Globus pallidus (tissue), 1 donor: Measurements from ENCODE around the gene PIK3R2.

ENCODE experiments used
- DNase-seq: peaks from one replicate; pipeline ENCODE4 v3.0.0-alpha.2; 2015; ENCODE audit warnings: low spot score

PIK3R2 gene

GRCh38 chr19:18123819-18124218 lies 29.1 kb upstream of the PIK3R2 start:
- DNase-seq, result no peak

GRCh38 chr19:18126097-18126496 lies 26.9 kb upstream of the PIK3R2 start:
- no peak for DNase-seq

- DNase-seq, result no peak
Measured at GRCh38 chr19:18128044-18128443, 24.9 kb upstream of the PIK3R2 start.

GRCh38 chr19:18128805-18129204 lies 24.2 kb upstream of the PIK3R2 start:
- DNase-seq, result no peak

DNA sequence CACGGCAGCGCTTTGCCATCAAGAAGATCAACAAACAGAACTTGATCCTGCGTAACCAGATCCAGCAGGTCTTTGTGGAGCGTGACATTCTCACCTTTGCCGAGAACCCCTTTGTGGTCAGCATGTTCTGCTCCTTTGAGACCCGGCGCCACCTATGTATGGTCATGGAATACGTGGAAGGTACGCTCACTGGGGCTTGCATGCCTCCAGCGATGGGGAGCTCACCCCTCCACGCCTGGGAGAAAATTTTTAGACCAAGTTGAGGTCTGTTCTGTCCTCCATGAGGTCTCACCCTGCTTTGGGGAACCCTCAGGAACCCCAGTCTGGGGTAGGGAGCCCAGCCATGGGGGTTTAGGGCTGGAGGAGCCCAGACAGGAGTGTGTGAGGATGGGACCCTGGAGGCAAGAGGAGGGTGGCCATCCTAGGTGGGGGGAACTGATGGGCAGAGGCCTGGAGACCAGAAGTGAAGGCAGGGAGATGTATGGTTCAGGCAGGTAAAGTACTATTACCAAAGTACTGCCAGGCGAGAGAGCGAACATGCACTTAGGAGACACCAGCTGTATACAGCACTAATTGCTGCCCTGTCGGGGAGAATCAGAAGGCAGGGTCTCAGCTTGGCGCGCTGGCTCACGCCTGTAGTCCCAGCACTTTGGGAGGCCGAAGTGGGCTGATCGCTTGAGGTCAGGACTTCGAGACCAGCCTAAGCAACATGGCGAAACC lies 22.3 kb upstream of the PIK3R2 start:
- DNase-seq, result no peak

GRCh38 chr19:18131841-18132596 lies 20.9 kb upstream of the PIK3R2 start:
- no peak for DNase-seq

DNA sequence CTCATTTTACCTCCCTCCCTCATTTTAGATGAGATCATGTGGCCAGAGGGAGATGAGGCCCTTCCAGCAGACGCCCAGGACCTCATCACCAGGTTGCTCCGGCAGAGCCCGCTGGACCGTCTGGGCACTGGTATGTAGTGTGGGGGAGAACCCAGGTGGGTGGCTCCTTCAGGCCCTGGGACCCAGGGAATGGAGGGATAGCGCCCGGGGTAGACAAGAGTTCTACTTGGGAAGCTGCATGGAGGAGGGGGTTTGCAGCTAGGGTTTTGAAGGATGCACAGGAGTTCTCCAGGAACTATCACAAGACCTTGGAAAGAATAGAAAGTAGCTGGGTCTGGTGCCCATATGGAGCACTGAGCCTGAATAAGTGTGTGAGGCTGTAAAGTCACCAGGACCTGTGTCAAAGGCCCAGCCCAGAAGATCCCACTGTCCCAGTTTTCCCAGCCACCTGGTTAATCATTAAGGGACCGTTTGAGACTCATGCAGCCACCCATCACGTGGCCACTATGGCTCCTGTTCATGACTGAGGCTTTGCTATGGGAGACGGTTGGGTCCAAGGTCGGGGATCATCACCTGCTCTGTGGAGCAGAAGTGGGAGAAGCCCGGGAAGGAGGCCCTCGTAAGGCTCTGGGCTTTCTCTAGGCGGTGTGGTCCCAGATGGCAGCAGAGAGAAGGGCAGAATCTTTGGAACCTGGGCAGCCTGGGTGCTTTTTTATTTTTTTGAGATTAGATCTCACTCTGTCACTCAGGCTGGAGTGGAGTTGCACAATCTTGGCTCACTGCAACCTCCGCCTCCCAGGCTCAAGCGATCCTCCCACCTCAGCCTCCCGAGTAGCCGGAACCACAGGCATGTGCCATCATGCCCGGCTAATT lies 17.0 kb upstream of the PIK3R2 start:
- DNase-seq, result no peak

GRCh38 chr19:18137242-18137641 lies 15.7 kb upstream of the PIK3R2 start:
- DNase-seq, result no peak

DNA sequence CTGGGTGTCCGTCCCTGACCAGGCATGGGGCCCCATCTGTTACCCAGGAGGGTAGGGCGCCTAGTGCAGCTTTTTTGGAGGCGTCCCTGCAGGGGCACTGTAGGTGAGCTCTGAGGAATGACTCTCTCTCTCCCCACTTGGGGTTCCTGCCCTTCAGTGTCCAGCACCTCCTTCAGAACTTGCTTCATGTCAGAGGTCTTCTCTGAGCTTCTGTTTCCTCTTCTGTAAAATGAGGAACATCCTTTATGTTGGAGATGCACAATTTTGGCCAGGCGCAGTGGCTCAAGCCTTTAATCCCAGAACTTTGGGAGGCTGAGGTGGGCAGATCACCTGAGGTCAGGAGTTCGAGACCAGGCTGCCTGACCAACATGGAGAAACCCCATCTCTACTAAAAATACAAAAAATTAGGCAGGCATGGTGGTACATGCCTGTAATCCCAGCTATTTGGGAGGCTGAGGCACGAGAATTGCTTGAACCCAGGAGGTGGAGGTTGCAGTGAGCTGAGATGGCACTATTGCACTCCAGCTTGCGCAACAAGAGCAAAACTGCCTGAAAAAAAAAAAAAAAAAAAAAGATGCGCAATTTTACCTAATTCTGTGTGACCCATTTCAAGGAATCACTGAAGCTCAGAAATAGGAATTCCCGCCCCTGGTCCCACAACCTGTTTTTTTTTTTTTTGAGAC lies 15.2 kb upstream of the PIK3R2 start:
- no peak for DNase-seq

DNA sequence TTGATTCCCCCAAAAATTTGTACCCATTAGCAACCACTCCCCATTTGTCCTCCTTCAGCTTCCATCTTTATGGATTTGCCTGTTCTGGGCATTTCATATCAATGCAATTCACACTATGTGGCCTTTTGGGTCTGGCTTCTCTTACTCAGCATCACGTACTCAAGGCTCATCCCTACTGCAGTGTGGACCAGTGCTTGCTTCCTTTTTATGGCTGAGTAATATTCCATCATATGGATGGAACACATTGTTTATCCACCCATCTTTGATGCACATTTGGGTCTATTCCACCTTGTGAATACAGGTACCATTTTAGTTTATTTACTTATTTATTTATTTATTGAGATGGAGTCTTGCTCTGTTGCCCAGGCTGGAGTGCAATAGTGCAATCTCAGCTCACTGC lies 12.5 kb upstream of the PIK3R2 start:
- no peak for DNase-seq

GRCh38 chr19:18141031-18141430 lies 11.9 kb upstream of the PIK3R2 start:
- DNase-seq, result no peak

DNA sequence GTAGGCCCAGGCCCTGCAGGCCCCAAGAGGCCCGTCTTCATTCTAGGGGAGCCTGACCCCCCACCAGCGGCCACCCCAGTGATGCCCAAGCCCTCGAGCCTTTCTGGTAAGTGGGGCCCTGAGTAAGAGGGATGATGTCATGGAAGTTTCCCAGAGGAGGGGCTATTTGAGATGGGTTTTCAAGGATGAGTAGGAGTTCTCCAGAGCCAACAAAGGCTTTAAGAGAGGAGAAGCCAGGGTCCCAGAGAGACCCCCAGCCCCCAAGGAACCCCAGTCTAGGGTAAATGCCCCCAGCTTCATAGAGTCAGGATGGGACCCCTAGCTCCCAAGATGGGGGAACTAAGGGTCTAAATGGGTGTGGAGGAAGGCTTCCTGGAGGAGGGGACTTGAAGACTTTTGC lies 9.1 kb upstream of the PIK3R2 start:
- DNase-seq, result no peak

DNA sequence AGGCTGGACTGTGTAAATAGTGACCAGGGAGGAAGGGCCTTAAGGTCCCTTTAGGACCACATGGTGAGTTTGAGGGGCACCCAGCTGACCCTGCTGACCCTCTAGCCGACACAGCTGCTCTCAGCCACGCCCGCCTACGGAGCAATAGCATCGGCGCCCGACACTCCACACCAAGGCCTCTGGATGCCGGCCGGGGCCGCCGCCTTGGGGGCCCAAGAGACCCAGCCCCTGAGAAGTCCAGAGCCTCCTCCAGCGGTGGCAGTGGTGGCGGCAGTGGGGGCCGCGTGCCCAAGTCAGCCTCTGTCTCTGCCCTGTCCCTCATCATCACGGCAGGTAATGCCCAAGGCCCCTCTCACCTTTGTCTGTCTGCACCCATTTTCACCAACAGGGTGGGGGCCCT lies 8.6 kb upstream of the PIK3R2 start:
- no peak for DNase-seq

DNA sequence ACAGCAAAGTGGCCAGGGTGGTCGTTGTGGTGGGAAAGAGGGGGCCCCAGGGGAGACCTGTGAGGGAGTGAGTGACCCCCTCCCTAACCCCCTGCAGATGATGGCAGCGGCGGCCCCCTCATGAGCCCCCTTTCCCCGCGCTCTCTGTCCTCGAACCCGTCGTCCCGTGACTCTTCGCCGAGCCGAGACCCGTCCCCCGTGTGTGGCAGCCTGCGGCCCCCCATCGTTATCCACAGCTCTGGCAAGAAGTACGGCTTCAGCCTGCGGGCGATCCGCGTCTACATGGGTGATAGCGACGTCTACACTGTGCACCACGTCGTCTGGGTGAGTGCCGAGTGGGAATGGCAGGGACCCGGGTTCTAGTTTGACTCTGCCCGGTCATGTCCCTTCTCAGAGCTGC lies 8.1 kb upstream of the PIK3R2 start:
- DNase-seq, result no peak

DNA sequence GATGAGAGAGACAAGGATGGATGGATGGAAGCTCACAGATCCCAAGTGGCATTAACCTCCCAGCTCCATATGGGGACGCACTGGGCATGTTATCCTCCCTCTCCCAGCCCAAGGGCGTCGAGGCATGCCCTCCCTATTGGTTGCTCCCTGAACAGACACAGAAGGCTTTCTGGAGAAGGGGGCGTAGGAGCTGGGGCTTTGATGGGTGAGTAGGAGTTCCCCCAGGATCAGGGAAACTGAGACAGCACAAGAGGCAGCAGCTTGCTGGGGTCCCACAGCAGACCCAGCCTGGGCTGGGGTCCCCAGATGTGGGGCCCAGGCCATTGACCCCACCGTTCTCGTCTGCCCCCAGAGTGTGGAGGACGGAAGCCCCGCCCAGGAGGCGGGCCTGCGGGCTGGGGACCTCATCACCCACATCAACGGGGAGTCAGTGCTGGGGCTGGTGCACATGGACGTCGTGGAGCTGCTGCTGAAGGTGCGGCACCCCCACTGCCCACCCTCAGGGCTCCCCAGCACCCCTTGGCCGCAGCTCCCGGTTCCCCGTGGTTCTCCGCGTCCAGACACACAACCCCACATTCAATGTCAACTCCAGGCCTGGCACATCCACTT lies 7.5 kb upstream of the PIK3R2 start:
- DNase-seq, result no peak

- no peak for DNase-seq
Measured at GRCh38 chr19:18147396-18147795, 5.6 kb upstream of the PIK3R2 start.

DNA sequence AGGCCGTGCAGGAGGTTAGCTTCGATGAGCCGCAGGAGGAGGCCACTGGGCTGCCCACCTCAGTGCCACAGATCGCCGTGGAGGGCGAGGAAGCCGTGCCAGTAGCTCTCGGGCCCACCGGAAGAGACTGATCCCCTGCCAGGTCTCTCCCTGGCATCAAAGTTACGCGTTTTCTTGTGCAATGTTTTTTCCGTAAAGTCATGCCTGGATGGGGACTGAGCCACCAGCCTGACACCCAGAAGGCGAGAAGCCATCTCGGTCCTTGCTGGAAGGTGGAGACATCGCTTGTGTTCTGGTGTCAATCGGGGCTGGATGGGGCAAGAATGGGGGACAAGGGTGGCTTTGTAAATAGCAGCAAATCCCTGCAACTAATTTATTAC lies 3.4 kb upstream of the PIK3R2 start:
- no peak for DNase-seq

DNA sequence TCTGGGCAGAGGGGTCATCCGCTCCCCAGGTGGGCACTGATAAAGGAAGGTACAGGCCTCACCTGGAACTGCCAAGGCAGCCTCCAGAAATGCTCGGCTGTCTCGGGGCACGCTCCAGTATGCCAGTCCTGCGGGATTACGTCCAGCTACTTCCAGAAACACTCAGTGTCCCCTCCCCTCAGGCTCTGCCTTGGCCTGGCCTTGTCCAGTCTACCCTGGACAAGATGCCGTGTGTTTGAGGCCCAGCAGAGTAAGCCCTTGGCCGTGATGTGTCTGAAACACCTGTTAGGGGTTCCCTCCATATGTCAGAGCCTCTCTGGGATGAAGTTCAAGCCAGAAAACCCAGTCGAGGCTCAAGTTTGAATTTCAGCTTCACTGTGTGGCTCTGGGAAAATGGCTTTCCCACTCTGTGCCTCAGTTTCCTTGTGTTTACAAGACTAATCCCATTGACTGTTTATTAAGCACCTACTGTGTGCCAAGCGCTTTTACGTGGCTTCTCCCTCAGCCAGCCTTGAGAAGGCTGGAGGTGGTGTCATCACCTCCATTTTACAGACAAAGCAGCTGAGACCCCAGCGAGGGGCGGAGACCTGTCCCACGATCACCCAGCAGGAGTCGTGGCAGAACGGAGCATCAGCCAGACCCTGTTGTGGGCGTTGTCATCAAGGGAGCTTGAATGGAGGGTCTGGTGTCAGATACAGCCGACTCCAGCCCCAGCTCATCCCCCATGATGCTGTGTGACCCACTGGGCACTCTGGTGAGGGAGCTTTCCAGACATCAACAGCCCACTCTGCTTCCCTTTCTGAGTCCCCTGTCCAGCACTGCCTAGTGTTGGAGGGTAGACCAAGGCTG lies 2.0 kb upstream of the PIK3R2 start:
- DNase-seq, result no peak

DNA sequence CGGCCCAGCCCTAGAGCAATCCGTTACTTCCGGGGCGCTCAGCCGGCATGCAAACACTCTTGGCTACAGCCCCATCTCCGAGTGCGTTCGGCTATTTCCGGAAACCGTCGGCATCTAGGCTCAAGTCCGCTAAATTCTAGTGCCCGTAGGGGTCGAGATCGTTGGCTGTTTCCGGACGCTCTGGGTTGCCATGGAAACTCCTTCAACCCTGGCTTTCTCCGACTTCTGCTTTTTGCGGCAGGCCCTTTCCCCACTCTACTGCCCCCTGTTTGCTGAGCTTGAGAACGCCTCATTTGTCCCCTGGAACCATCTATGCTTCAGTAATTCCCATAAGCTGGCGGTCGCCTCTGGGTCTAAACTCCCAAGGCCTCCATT lies 534 bp upstream of the PIK3R2 start:
- peak; percentile 95 for DNase-seq

GRCh38 chr19:18153556-18154134 lies 682 bp downstream of the PIK3R2 start:
- DNase-seq, result no peak
